ENCODE data around the gene GPC3.

GPC3 gene

DNA sequence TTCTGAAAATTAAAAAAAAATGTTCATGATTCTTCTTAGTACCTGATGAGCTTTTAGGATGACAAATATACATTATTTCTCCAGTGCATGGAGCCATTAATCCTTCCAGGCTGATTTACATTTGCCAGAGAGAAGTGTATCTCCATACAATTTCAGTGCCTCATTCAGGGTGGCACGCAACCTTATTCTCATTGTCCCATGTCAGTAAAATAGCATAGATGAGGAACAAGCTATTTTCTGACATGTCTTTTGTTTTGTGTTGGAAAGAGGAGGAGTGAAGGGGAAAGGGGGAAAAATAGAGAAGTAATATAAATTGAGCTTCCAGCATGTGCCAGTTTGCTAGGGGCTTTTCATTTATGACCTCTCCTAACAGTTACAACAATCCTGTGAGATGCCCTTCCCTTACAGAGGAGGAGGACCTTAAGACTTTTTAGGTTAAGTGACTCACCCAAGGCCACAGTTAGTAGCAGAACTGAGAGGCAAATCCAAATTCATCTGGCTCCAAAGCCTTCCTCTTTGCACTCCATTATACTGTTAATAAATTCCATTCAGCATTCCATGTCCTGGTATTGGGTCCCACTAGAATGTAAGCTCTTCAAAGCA lies 295.3 kb downstream of the GPC3 start:
- Histone ChIP-seq H3K4me3 (ENCODE audit: low read length in 2 of 2) (no peak overlapping the region), H3K23ac (ENCODE audit: low read depth, low read length, poor library complexity) (no peak overlapping the region)

DNA sequence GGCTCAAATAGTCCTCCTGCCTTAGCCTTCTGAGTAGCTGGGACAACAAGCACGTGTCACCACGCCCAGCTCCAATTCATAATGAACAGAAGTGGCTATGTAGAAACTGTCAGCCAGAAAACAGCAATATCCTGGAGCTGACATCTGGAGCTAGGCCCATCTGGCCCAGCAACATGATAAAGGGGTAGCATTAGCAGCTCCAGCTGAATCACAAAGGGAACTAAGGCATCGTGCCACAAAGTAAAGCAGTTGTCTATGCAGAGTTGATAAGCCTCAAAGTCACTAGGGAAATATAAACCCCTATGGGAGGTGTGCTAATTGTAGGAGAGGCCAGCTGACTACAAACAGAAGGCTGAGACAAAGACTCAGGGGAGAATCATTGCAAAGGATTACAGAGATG lies 299.6 kb downstream of the GPC3 start:
- Histone ChIP-seq H4K91ac (ENCODE audit: low read depth, low read length, poor library complexity) (no peak overlapping the region), H3K4me2 (ENCODE audit: insufficient read depth, low read length, poor library complexity, severe bottlenecking) (no peak overlapping the region), H2BK5ac (ENCODE audit: low read length) (no peak overlapping the region), H3K36me3 (replicated peaks in 1 of 2; ENCODE audit: control insufficient read depth in 2 of 2, insufficient read depth in 2 of 2, low read length in 2 of 2) (no peaks in the 10 kb centered on the region), H4K8ac (ENCODE audit: low read depth, low read length) (no peak overlapping the region), H3K14ac (ENCODE audit: low read length) (no peak overlapping the region), H3K4me1 (ENCODE audit: control insufficient read depth in 2 of 2, insufficient read depth in 1 of 2, low read depth in 1 of 2, low read length in 2 of 2) (no peaks in the 10 kb centered on the region), H3K23ac (ENCODE audit: low read depth, low read length, poor library complexity) (no peak overlapping the region), H2BK120ac (ENCODE audit: low read depth, low read length) (no peak overlapping the region), H3K9ac (ENCODE audit: low read depth, low read length, poor library complexity) (no peak overlapping the region), H3K27me3 (ENCODE audit: control insufficient read depth in 3 of 3, insufficient read depth in 3 of 3, low read depth in 1 of 3, low read length in 3 of 3) (peaks cover 0 to 3% (median 0%) of the 10 kb centered on the region in 3 experiments), H2AK5ac (ENCODE audit: low read depth, low read length) (no peak overlapping the region), H3K18ac (ENCODE audit: low read length) (no peak overlapping the region), H2BK12ac (ENCODE audit: low read length) (no peak overlapping the region), H2BK15ac (ENCODE audit: low read length) (no peak overlapping the region), H3K79me1 (ENCODE audit: low read depth, low read length) (no peaks in the 10 kb centered on the region), H2AFZ (ENCODE audit: low read length) (no peak overlapping the region), H3K4me3 (ENCODE audit: low read length in 2 of 2) (no peak overlapping the region), H3K27ac (replicated peaks; ENCODE audit: low read length) (no peak overlapping the region), H3K9me3 (replicated peaks in 1 of 2; ENCODE audit: control insufficient read depth in 2 of 2, insufficient read depth in 1 of 2, low read depth in 1 of 2, low read length in 2 of 2) (no peaks in the 10 kb centered on the region), H3K4ac (ENCODE audit: low read length) (no peak overlapping the region)
- no CpG with 5 or more reads among the region's 3 CpGs for WGBS, 2 donors (ENCODE audit: extremely low coverage in 2 of 2, insufficient read length in 2 of 2, insufficient replicate concordance in 1 of 2)
- DNase-seq (ENCODE audit: low spot score) = no peak

More for the DNA sequence above, 295.3 kb downstream of the GPC3 start:
- Histone ChIP-seq H3K27ac (replicated peaks; ENCODE audit: low read length) (no peak overlapping the region), H2AK5ac (ENCODE audit: low read depth, low read length) (no peak overlapping the region), H3K14ac (ENCODE audit: low read length) (no peak overlapping the region), H3K27me3 (ENCODE audit: control insufficient read depth in 3 of 3, insufficient read depth in 3 of 3, low read depth in 1 of 3, low read length in 3 of 3) (peaks cover 0 to 2% (median 0%) of the 10 kb centered on the region in 3 experiments), H3K79me1 (ENCODE audit: low read depth, low read length) (no peaks in the 10 kb centered on the region), H3K9me3 (replicated peaks in 1 of 2; ENCODE audit: control insufficient read depth in 2 of 2, insufficient read depth in 1 of 2, low read depth in 1 of 2, low read length in 2 of 2) (no peaks in the 10 kb centered on the region), H2BK12ac (ENCODE audit: low read length) (no peak overlapping the region), H4K91ac (ENCODE audit: low read depth, low read length, poor library complexity) (no peak overlapping the region), H3K4me1 (ENCODE audit: control insufficient read depth in 2 of 2, insufficient read depth in 1 of 2, low read depth in 1 of 2, low read length in 2 of 2) (no peaks in the 10 kb centered on the region), H2BK15ac (ENCODE audit: low read length) (no peak overlapping the region), H2BK120ac (ENCODE audit: low read depth, low read length) (no peak overlapping the region), H4K8ac (ENCODE audit: low read depth, low read length) (no peak overlapping the region), H3K18ac (ENCODE audit: low read length) (no peak overlapping the region), H3K4me2 (ENCODE audit: insufficient read depth, low read length, poor library complexity, severe bottlenecking) (no peak overlapping the region), H2BK5ac (ENCODE audit: low read length) (no peak overlapping the region), H2AFZ (ENCODE audit: low read length) (no peak overlapping the region), H3K36me3 (replicated peaks in 1 of 2; ENCODE audit: control insufficient read depth in 2 of 2, insufficient read depth in 2 of 2, low read length in 2 of 2) (no peaks in the 10 kb centered on the region), H3K4ac (ENCODE audit: low read length) (no peak overlapping the region), H3K9ac (ENCODE audit: low read depth, low read length, poor library complexity) (no peak overlapping the region)
- no CpG with 5 or more reads among the region's 1 CpG for WGBS, 2 donors (ENCODE audit: extremely low coverage in 2 of 2, insufficient read length in 2 of 2, insufficient replicate concordance in 1 of 2)
- DNase-seq (ENCODE audit: low spot score) = no peak

DNA sequence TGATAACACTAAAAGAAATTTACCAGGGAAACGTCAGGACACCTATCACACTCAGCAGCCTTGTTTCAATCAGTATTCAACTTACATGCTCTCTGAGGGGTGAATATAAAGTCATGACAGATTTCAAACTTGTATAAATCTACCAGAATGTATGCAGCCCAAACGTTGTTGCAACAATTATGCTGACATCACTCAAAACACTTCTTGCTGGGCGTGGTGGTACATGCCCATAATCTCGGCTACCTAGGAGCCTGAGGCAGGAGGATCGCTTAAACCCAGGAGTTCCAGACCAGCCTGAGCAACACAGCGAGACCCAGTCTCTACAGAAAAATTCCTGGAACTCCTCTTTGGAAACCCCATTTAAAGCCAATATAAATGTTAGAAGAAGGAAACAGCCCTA lies 303.5 kb downstream of the GPC3 start:
- Histone ChIP-seq H4K8ac (ENCODE audit: low read depth, low read length) (no peak overlapping the region), H3K36me3 (replicated peaks in 1 of 2; ENCODE audit: control insufficient read depth in 2 of 2, insufficient read depth in 2 of 2, low read length in 2 of 2) (no peaks in the 10 kb centered on the region), H3K4me1 (ENCODE audit: control insufficient read depth in 2 of 2, insufficient read depth in 1 of 2, low read depth in 1 of 2, low read length in 2 of 2) (no peaks in the 10 kb centered on the region), H3K79me1 (ENCODE audit: low read depth, low read length) (no peaks in the 10 kb centered on the region), H3K4ac (ENCODE audit: low read length) (no peak overlapping the region), H3K27ac (replicated peaks; ENCODE audit: low read length) (no peak overlapping the region), H3K4me3 (ENCODE audit: low read length in 2 of 2) (no peak overlapping the region), H3K4me2 (ENCODE audit: insufficient read depth, low read length, poor library complexity, severe bottlenecking) (no peak overlapping the region), H3K14ac (ENCODE audit: low read length) (no peak overlapping the region), H3K9ac (ENCODE audit: low read depth, low read length, poor library complexity) (no peak overlapping the region), H2BK5ac (ENCODE audit: low read length) (no peak overlapping the region), H3K18ac (ENCODE audit: low read length) (no peak overlapping the region), H4K91ac (ENCODE audit: low read depth, low read length, poor library complexity) (no peak overlapping the region), H2AFZ (ENCODE audit: low read length) (no peak overlapping the region), H3K23ac (ENCODE audit: low read depth, low read length, poor library complexity) (no peak overlapping the region), H2BK12ac (ENCODE audit: low read length) (no peak overlapping the region), H2BK15ac (ENCODE audit: low read length) (no peak overlapping the region), H3K27me3 (ENCODE audit: control insufficient read depth in 3 of 3, insufficient read depth in 3 of 3, low read depth in 1 of 3, low read length in 3 of 3) (peaks cover 0 to 3% (median 0%) of the 10 kb centered on the region in 3 experiments), H3K9me3 (replicated peaks in 1 of 2; ENCODE audit: control insufficient read depth in 2 of 2, insufficient read depth in 1 of 2, low read depth in 1 of 2, low read length in 2 of 2) (no peaks in the 10 kb centered on the region), H2BK120ac (ENCODE audit: low read depth, low read length) (no peak overlapping the region), H2AK5ac (ENCODE audit: low read depth, low read length) (no peak overlapping the region)
- no CpG with 5 or more reads among the region's 6 CpGs for WGBS, 2 donors (ENCODE audit: extremely low coverage in 2 of 2, insufficient read length in 2 of 2, insufficient replicate concordance in 1 of 2)
- DNase-seq (ENCODE audit: low spot score) = no peak

DNA sequence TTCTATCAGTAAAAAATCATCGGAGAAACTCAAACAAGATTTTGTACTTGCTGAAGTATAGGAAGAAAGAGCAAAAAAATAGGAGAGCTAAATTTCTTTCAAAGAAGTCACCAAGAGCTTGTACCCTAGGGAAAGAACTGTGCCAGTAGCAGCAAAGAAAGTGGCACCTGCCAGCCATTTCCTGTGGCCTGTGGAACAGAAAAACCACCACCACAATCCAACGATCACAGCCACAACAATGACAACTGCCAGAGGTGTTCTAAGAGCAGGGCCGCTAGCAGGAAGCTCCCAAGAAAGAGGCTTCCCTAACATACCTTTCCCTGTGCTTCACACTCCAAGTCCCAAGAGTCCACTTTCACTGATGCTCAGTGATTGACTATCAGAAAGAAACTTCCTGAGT lies 304.0 kb downstream of the GPC3 start:
- Histone ChIP-seq H3K27me3 (ENCODE audit: control insufficient read depth in 3 of 3, insufficient read depth in 3 of 3, low read depth in 1 of 3, low read length in 3 of 3) (peaks cover 0 to 3% (median 0%) of the 10 kb centered on the region in 3 experiments), H2BK120ac (ENCODE audit: low read depth, low read length) (no peak overlapping the region), H3K14ac (ENCODE audit: low read length) (no peak overlapping the region), H3K27ac (replicated peaks; ENCODE audit: low read length) (no peak overlapping the region), H3K79me1 (ENCODE audit: low read depth, low read length) (no peaks in the 10 kb centered on the region), H3K23ac (ENCODE audit: low read depth, low read length, poor library complexity) (no peak overlapping the region), H3K18ac (ENCODE audit: low read length) (no peak overlapping the region), H3K4me1 (ENCODE audit: control insufficient read depth in 2 of 2, insufficient read depth in 1 of 2, low read depth in 1 of 2, low read length in 2 of 2) (no peaks in the 10 kb centered on the region), H3K36me3 (replicated peaks in 1 of 2; ENCODE audit: control insufficient read depth in 2 of 2, insufficient read depth in 2 of 2, low read length in 2 of 2) (no peaks in the 10 kb centered on the region), H3K4me2 (ENCODE audit: insufficient read depth, low read length, poor library complexity, severe bottlenecking) (no peak overlapping the region), H3K4me3 (ENCODE audit: low read length in 2 of 2) (no peak overlapping the region), H2AK5ac (ENCODE audit: low read depth, low read length) (no peak overlapping the region), H3K4ac (ENCODE audit: low read length) (no peak overlapping the region), H3K9ac (ENCODE audit: low read depth, low read length, poor library complexity) (no peak overlapping the region), H4K8ac (ENCODE audit: low read depth, low read length) (no peak overlapping the region), H3K9me3 (replicated peaks in 1 of 2; ENCODE audit: control insufficient read depth in 2 of 2, insufficient read depth in 1 of 2, low read depth in 1 of 2, low read length in 2 of 2) (no peaks in the 10 kb centered on the region), H4K91ac (ENCODE audit: low read depth, low read length, poor library complexity) (no peak overlapping the region), H2BK5ac (ENCODE audit: low read length) (no peak overlapping the region), H2AFZ (ENCODE audit: low read length) (no peak overlapping the region), H2BK12ac (ENCODE audit: low read length) (no peak overlapping the region), H2BK15ac (ENCODE audit: low read length) (no peak overlapping the region)
- WGBS, 2 donors (ENCODE audit: extremely low coverage in 2 of 2, insufficient read length in 2 of 2, insufficient replicate concordance in 1 of 2) = no CpG with 5 or more reads among the region's 3 CpGs
- no peak for DNase-seq (ENCODE audit: low spot score)
